HepG2 (cell line): Measurements from ENCODE around the gene LDLR.
A peak's percentile ranks its signal among the peaks of the same experiment; 100 is the strongest.

Experiments
- BCL6 ChIP-seq: IDR thresholded peaks from 2 replicates; pipeline ENCODE4 v1.6.1; 2016; ENCODE audit warnings: missing genetic modification reagents, missing compliant biosample characterization
- ERF ChIP-seq: IDR thresholded peaks from 2 replicates; pipeline ENCODE4 v1.6.1; 2018; ENCODE audit warnings: missing biosample characterization, missing genetic modification reagents
- ETV6 ChIP-seq: sonication (generic); formaldehyde crosslinking; conservative IDR thresholded peaks from 2 replicates; pipeline ENCODE4 v1.4.0; 2020; ENCODE audit warnings: missing genetic modification reagents
- FOXM1 ChIP-seq: sonication (generic); formaldehyde crosslinking; IDR thresholded peaks from 2 replicates; pipeline ENCODE4 v1.5.0; 2020; ENCODE audit warnings: missing genetic modification reagents
- HCFC1 ChIP-seq: fragments of 150-350 bp; IDR thresholded peaks from 2 replicates; pipeline ENCODE4 v1.6.1; 2014; ENCODE audit warnings: low read depth, low read length
- IRF2 ChIP-seq: IDR thresholded peaks from 2 replicates; pipeline ENCODE4 v1.6.1; 2018; ENCODE audit warnings: missing genetic modification reagents, missing compliant biosample characterization
- NFYB ChIP-seq: sonication (generic); formaldehyde crosslinking; IDR thresholded peaks from 2 replicates; pipeline ENCODE4 v1.4.0; 2020; ENCODE audit warnings: missing genetic modification reagents
- POLR2A ChIP-seq, 2 experiments: IDR thresholded peaks; 2 replicates each; pipeline ENCODE4 v1.6.1; 2011; ENCODE audit warnings: low read depth in 2 of 2, low read length in 2 of 2, mild to moderate bottlenecking in 1 of 2, moderate library complexity in 1 of 2; ENCODE audit not compliant: insufficient read depth in 1 of 2
- TOPORS ChIP-seq: sonication (generic); formaldehyde crosslinking; IDR thresholded peaks from 2 replicates; pipeline ENCODE4 v1.8.0; 2023; ENCODE audit warnings: mild to moderate bottlenecking, missing genetic modification reagents
- ZNF274 ChIP-seq: sonication (generic); formaldehyde crosslinking; IDR thresholded peaks from 2 replicates; pipeline ENCODE4 v1.5.1; 2020; ENCODE audit warnings: mild to moderate bottlenecking, missing genetic modification reagents
- ZNF644 ChIP-seq: IDR thresholded peaks from 2 replicates; pipeline ENCODE4 v1.6.1; 2016; ENCODE audit warnings: low read depth
- TF ChIP-seq, protein P1 (sequence below): sonication (generic); formaldehyde crosslinking; IDR thresholded peaks from 2 replicates; pipeline ENCODE4 v1.4.0; 2020; ENCODE audit warnings: missing genetic modification reagents
- TF ChIP-seq, protein P2 (sequence below): IDR thresholded peaks from 2 replicates; pipeline ENCODE4 v1.6.1; 2016

DNA sequence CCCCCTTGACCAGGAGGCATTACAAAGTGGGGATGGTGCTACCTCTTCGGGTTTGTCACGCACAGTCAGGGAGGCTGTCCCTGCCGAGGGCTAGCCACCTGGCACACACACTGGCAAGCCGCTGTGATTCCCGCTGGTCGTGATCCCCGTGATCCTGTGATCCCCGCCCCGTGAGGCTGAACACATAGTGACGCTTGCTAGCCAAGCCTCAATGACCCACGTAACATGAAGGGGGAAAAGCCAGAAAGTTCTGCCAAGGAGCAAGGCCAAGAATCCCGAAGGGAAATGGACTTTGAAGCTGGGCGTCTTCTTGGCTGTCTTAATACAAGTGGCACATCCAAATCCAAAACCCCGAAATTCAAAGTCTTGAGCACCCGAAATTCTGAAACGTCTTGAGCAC, 13.7 kb downstream of the LDLR start:
- TF ChIP-seq, protein P1, sequence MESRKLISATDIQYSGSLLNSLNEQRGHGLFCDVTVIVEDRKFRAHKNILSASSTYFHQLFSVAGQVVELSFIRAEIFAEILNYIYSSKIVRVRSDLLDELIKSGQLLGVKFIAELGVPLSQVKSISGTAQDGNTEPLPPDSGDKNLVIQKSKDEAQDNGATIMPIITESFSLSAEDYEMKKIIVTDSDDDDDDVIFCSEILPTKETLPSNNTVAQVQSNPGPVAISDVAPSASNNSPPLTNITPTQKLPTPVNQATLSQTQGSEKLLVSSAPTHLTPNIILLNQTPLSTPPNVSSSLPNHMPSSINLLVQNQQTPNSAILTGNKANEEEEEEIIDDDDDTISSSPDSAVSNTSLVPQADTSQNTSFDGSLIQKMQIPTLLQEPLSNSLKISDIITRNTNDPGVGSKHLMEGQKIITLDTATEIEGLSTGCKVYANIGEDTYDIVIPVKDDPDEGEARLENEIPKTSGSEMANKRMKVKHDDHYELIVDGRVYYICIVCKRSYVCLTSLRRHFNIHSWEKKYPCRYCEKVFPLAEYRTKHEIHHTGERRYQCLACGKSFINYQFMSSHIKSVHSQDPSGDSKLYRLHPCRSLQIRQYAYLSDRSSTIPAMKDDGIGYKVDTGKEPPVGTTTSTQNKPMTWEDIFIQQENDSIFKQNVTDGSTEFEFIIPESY (CRISPR knock-in tag), result no peak
- TF ChIP-seq BCL6 (CRISPR knock-in tag) (no peak), ZNF644 (CRISPR knock-in tag) (no peak), HCFC1 (no peak), ZNF274 (CRISPR knock-in tag) (no peak), TOPORS (no peak), POLR2A (IDR thresholded peaks at IDR 0.05; ENCODE audit: insufficient read depth in 1 of 2, low read depth in 2 of 2, low read length in 2 of 2) (0 out of 4 replicates have a peak, but pooled peaks of 1 of the 2 experiments have one; percentile 25), NFYB (no peak), ERF (CRISPR knock-in tag) (no peak), ETV6 (CRISPR knock-in tag) (no peak), FOXM1 (CRISPR knock-in tag) (no peak), IRF2 (CRISPR knock-in tag) (no peak)
- TF ChIP-seq, protein P2, sequence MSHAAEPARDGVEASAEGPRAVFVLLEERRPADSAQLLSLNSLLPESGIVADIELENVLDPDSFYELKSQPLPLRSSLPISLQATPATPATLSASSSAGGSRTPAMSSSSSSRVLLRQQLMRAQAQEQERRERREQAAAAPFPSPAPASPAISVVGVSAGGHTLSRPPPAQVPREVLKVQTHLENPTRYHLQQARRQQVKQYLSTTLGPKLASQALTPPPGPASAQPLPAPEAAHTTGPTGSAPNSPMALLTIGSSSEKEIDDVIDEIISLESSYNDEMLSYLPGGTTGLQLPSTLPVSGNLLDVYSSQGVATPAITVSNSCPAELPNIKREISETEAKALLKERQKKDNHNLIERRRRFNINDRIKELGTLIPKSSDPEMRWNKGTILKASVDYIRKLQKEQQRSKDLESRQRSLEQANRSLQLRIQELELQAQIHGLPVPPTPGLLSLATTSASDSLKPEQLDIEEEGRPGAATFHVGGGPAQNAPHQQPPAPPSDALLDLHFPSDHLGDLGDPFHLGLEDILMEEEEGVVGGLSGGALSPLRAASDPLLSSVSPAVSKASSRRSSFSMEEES (CRISPR knock-in tag), result no peak
